GM21529 (cell line): ENCODE data around the gene LCE4A.

Experiments
- ATAC-seq: cut with Tn5 transposase; IDR thresholded peaks from one replicate; pipeline ENCODE4 v1.9.1; 2021; ENCODE audit not compliant: unreplicated experiment

Gene LCE4A

GRCh38 chr1:152745289-152745704 lies 37.3 kb downstream of the LCE4A start:
- ATAC-seq, result no peak

GRCh38 chr1:152745765-152746444 lies 37.9 kb downstream of the LCE4A start:
- no peak for ATAC-seq

- ATAC-seq, result no peak
These were observed 39.9 kb downstream of the LCE4A start for GRCh38 chr1:152747831-152748230.

GRCh38 chr1:152752225-152752624 lies 44.3 kb downstream of the LCE4A start:
- no peak for ATAC-seq

- ATAC-seq, result no peak
These were observed 45.6 kb downstream of the LCE4A start for GRCh38 chr1:152753586-152753985.

- no peak for ATAC-seq
These were observed 48.9 kb downstream of the LCE4A start for GRCh38 chr1:152756872-152757271.

GRCh38 chr1:152757747-152758146 lies 49.8 kb downstream of the LCE4A start, which contains the start of gene KPRP:
Gene KPRP (plus strand): TSS chr1:152758025. CDS start chr1:152759589, 1,564 bp downstream.
- no peak for ATAC-seq

GRCh38 chr1:152758636-152759035 lies 50.7 kb downstream of the LCE4A start:
- no peak for ATAC-seq
